ENCODE data around the gene TTL. TPM values are rescaled to one million over a fixed set of nuclear protein-coding genes. Genes with fewer than 3 reads are reported as not detected.
"Not testable (repeated sequence)": the region's sequence is repeated elsewhere in the genome, so short reads cannot be mapped to it uniquely, and the experiment has no call there.

The TTL gene
- total RNA-seq, 4 donors from 2014 or later = 14.8 to 25.5 (median 21.2) TPM

GRCh38 chr2:112529757-112530156 lies 47.8 kb downstream of the TTL start:
- no peak for DNase-seq (ENCODE audit: low spot score in 2 of 2)
- H3K4me3 ChIP-seq (ENCODE audit: low read depth, poor library complexity, severe bottlenecking) = no peak overlapping the region
- WGBS, 2 donors = 78 to 84% methylated on average over 4 of the region's 4 CpGs
- TF ChIP-seq POLR2A (IDR thresholded peaks at IDR 0.05) = no peak
- TF ChIP-seq, protein P1, sequence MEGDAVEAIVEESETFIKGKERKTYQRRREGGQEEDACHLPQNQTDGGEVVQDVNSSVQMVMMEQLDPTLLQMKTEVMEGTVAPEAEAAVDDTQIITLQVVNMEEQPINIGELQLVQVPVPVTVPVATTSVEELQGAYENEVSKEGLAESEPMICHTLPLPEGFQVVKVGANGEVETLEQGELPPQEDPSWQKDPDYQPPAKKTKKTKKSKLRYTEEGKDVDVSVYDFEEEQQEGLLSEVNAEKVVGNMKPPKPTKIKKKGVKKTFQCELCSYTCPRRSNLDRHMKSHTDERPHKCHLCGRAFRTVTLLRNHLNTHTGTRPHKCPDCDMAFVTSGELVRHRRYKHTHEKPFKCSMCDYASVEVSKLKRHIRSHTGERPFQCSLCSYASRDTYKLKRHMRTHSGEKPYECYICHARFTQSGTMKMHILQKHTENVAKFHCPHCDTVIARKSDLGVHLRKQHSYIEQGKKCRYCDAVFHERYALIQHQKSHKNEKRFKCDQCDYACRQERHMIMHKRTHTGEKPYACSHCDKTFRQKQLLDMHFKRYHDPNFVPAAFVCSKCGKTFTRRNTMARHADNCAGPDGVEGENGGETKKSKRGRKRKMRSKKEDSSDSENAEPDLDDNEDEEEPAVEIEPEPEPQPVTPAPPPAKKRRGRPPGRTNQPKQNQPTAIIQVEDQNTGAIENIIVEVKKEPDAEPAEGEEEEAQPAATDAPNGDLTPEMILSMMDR (IDR thresholded peaks at IDR 0.05) = no peak
- intact Hi-C loops (cut with DNase I; ENCODE audit: low total_unique reads) = no loop called here

DNA sequence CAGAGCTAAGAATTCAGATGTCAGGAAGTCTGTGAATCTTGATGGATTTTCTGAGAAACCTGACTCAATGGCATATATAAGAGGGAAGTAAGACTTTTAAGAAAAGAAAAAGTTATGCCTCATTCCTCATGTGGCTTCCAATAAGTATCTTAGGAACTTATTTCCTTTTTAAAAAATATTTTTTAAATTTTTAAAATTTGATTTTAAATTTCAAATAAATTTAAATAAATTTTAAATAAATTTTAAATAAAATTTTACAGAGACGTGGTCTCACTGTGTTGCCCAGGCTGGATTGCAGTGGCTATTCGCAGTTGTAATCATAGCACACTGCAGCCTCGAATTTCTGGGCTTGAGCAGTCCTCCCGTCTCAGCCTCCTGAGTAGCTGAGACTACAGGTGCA lies 48.8 kb downstream of the TTL start:
- no peak overlapping the region for H3K4me3 ChIP-seq (ENCODE audit: low read depth, poor library complexity, severe bottlenecking)
- TF ChIP-seq POLR2A (IDR thresholded peaks at IDR 0.05) = no peak
- TF ChIP-seq, protein P1 (IDR thresholded peaks at IDR 0.05) = no peak
- 95 to 98% methylated on average over 4 of the region's 4 CpGs for WGBS, 2 donors

GRCh38 chr2:112534826-112535225 lies 52.9 kb downstream of the TTL start:
- no peak for TF ChIP-seq POLR2A (IDR thresholded peaks at IDR 0.05)
- intact Hi-C loops (cut with DNase I; ENCODE audit: low total_unique reads) = no loop called here
- H3K4me3 ChIP-seq (ENCODE audit: low read depth, poor library complexity, severe bottlenecking) = no peak overlapping the region
- DNase-seq (ENCODE audit: low spot score in 2 of 2) = no peak
- 76 to 84% methylated on average over 1 of the region's 1 CpG for WGBS, 2 donors

More for the DNA sequence above, 48.8 kb downstream of the TTL start:
- DNase-seq (ENCODE audit: low spot score in 2 of 2) = no peak
- intact Hi-C loops (cut with DNase I; ENCODE audit: low total_unique reads) = no loop called here

- H3K4me3 ChIP-seq (ENCODE audit: low read depth, poor library complexity, severe bottlenecking); intact Hi-C loops (cut with DNase I; ENCODE audit: low total_unique reads); DNase-seq (ENCODE audit: low spot score in 2 of 2): not testable (repeated sequence)
These were observed 54.7 kb downstream of the TTL start for GRCh38 chr2:112536665-112537064.

- no peak for DNase-seq (ENCODE audit: low spot score in 2 of 2)
- H3K4me3 ChIP-seq (ENCODE audit: low read depth, poor library complexity, severe bottlenecking) = no peak overlapping the region
- TF ChIP-seq, protein P1 (IDR thresholded peaks at IDR 0.05) = no peak
- TF ChIP-seq POLR2A (IDR thresholded peaks at IDR 0.05) = no peak
- intact Hi-C loops (cut with DNase I; ENCODE audit: low total_unique reads) = no loop called here
- WGBS, 2 donors = 61 to 69% methylated on average over 2 of the region's 2 CpGs
These were observed 57.4 kb downstream of the TTL start for GRCh38 chr2:112539306-112539705.

GRCh38 chr2:112540906-112541305 lies 59.0 kb downstream of the TTL start:
- DNase-seq (ENCODE audit: low spot score in 2 of 2) = no peak
- intact Hi-C loops (cut with DNase I; ENCODE audit: low total_unique reads) = no loop called here
- no peak overlapping the region for H3K4me3 ChIP-seq (ENCODE audit: low read depth, poor library complexity, severe bottlenecking)
- 28 to 38% methylated on average over 2 of the region's 2 CpGs for WGBS, 2 donors
- TF ChIP-seq, protein P1 (IDR thresholded peaks at IDR 0.05) = no peak
- no peak for TF ChIP-seq POLR2A (IDR thresholded peaks at IDR 0.05)

GRCh38 chr2:112541315-112542122 lies 59.6 kb downstream of the TTL start:
- DNase-seq (ENCODE audit: low spot score in 2 of 2) = peak in 1 of 2 donors; percentile 92
- WGBS, 2 donors = 21 to 25% methylated on average over 28 to 34 of the region's 34 CpGs
- peak overlapping the region; percentile 68 for H3K4me3 ChIP-seq (ENCODE audit: low read depth, poor library complexity, severe bottlenecking)
- intact Hi-C loops (cut with DNase I; ENCODE audit: low total_unique reads) = no loop called here
- TF ChIP-seq, protein P1 (IDR thresholded peaks at IDR 0.05) = no peak
- TF ChIP-seq POLR2A (IDR thresholded peaks at IDR 0.05) = no peak
